Panc1 (cell line): ENCODE results near the gene LARP7. TPM values are rescaled to one million over a fixed set of nuclear protein-coding genes. Genes with fewer than 3 reads are reported as not detected.

Source experiments
- ATAC-seq: fragments of 200-7000 bp; cut with Tn5 transposase; 2 replicates; pipeline ENCODE4 v1.9.1; 2020; ENCODE audit warnings: mild to moderate bottlenecking, moderate library complexity
- BruUV-seq: library from RNA; stranded (reverse); fragments of 400-500 nt; replicated peaks from 2 replicates; lab custom pipeline; 2021; lab: Mats Ljungman, UMichigan
- CTCF ChIA-PET: fragments of 300-600 bp; sonication (Branson Sonifier 250); formaldehyde crosslinking; loops from one replicate; lab custom pipeline; 2022; ENCODE audit warnings: antibody characterized with exemption; lab: Charles Lee
- POLR2A ChIA-PET: fragments of 300-600 bp; sonication (Branson Sonifier 250); formaldehyde crosslinking; loops from one replicate; lab custom pipeline; 2022; ENCODE audit warnings: antibody characterized with exemption; lab: Charles Lee
- DNase-seq: peaks from one replicate; pipeline ENCODE4 v3.0.0-alpha.2; 2010; ENCODE audit warnings: low read depth, low spot score
- H3K27ac ChIP-seq: 2 replicates; pipeline ENCODE4 v1.5.1; 2011; ENCODE audit warnings: mild to moderate bottlenecking, low read length, inconsistent platforms
- H3K27me3 ChIP-seq: fragments of 200-500 bp; sonication (Bioruptor generic); 2 replicates; pipeline ENCODE4 v1.6.0; 2014; ENCODE audit warnings: low read length, inconsistent platforms; ENCODE audit not compliant: control insufficient read depth, insufficient read depth
- H3K36me3 ChIP-seq: fragments of 200-500 bp; sonication (Bioruptor generic); 2 replicates; pipeline ENCODE4 v1.5.1; 2014; ENCODE audit warnings: inconsistent platforms, mild to moderate bottlenecking, low read length, moderate library complexity; ENCODE audit not compliant: control insufficient read depth, insufficient read depth
- H3K4me1 ChIP-seq: 2 replicates; pipeline ENCODE4 v1.5.1; 2011; ENCODE audit warnings: inconsistent platforms, mild to moderate bottlenecking, low read length, moderate library complexity; ENCODE audit not compliant: control insufficient read depth, insufficient read depth
- H3K4me3 ChIP-seq, 2 experiments: 2 replicates each; pipeline ENCODE4 v1.5.1; 2011 to 2012; ENCODE audit warnings: low read depth in 2 of 2, low read length in 2 of 2, mild to moderate bottlenecking in 2 of 2, inconsistent platforms in 1 of 2, moderate library complexity in 1 of 2
- H3K9me3 ChIP-seq: fragments of 200-500 bp; sonication (Bioruptor generic); 2 replicates; pipeline ENCODE4 v1.5.1; 2014; ENCODE audit warnings: low read depth, mild to moderate bottlenecking, inconsistent platforms, low read length, moderate library complexity; ENCODE audit not compliant: control insufficient read depth, insufficient read depth
- POLR2AphosphoS5 ChIP-seq: IDR thresholded peaks from 2 replicates; pipeline ENCODE4 v1.6.1; 2012; ENCODE audit warnings: mild to moderate bottlenecking, low read depth, low read length, moderate library complexity
- SIN3A ChIP-seq: IDR thresholded peaks from 2 replicates; pipeline ENCODE4 v1.6.1; 2012; ENCODE audit warnings: low read depth, mild to moderate bottlenecking, low read length, moderate library complexity, borderline replicate concordance; ENCODE audit not compliant: insufficient read depth
- TCF7L2 ChIP-seq: IDR thresholded peaks from 2 replicates; pipeline ENCODE4 v1.6.1; 2011; ENCODE audit warnings: mild to moderate bottlenecking, low read depth, low read length, inconsistent platforms
- in situ Hi-C: cut with HindIII; loops from 2 replicates; pipeline ENCODE4 v1.10.0; 2016; ENCODE audit warnings: low sequenced_read_pairs, low pct_unique_long_range_greater_than_20kb
- intact Hi-C: fragments of 100-400 bp; cut with micrococcal nuclease; formaldehyde crosslinking; loops from one replicate; pipeline ENCODE4 v1.10.0; 2022; ENCODE audit not compliant: unreplicated experiment
- total RNA-seq: library from RNA; stranded (reverse); gene quantifications from one replicate; pipeline ENCODE4 v1.2.1, GENCODE V29; 2021; ENCODE audit not compliant: unreplicated experiment
- TF ChIP-seq, protein P1 (sequence below), 2 experiments: IDR thresholded peaks; 2 replicates each; pipeline ENCODE4 v1.6.1; 2011 to 2012; ENCODE audit warnings: low read depth in 2 of 2, control low read depth in 1 of 2, low read length in 1 of 2, mild to moderate bottlenecking in 1 of 2, moderate library complexity in 1 of 2; ENCODE audit not compliant: insufficient read depth in 1 of 2
- TF ChIP-seq, protein P2 (sequence below): fragments of 450-650 bp; IDR thresholded peaks from 2 replicates; pipeline ENCODE4 v1.5.1; 2017; ENCODE audit warnings: mild to moderate bottlenecking

The LARP7 gene
- total RNA-seq, 1 experiment from 2014 or later: 21.7 TPM

GRCh38 chr4:112664611-112665010, 27.7 kb downstream of the LARP7 start:
- TF ChIP-seq, protein P1, sequence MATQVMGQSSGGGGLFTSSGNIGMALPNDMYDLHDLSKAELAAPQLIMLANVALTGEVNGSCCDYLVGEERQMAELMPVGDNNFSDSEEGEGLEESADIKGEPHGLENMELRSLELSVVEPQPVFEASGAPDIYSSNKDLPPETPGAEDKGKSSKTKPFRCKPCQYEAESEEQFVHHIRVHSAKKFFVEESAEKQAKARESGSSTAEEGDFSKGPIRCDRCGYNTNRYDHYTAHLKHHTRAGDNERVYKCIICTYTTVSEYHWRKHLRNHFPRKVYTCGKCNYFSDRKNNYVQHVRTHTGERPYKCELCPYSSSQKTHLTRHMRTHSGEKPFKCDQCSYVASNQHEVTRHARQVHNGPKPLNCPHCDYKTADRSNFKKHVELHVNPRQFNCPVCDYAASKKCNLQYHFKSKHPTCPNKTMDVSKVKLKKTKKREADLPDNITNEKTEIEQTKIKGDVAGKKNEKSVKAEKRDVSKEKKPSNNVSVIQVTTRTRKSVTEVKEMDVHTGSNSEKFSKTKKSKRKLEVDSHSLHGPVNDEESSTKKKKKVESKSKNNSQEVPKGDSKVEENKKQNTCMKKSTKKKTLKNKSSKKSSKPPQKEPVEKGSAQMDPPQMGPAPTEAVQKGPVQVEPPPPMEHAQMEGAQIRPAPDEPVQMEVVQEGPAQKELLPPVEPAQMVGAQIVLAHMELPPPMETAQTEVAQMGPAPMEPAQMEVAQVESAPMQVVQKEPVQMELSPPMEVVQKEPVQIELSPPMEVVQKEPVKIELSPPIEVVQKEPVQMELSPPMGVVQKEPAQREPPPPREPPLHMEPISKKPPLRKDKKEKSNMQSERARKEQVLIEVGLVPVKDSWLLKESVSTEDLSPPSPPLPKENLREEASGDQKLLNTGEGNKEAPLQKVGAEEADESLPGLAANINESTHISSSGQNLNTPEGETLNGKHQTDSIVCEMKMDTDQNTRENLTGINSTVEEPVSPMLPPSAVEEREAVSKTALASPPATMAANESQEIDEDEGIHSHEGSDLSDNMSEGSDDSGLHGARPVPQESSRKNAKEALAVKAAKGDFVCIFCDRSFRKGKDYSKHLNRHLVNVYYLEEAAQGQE (IDR thresholded peaks at IDR 0.05; ENCODE audit: insufficient read depth in 1 of 2, low read depth in 2 of 2, low read length in 1 of 2): no peak
- TF ChIP-seq, protein P2, sequence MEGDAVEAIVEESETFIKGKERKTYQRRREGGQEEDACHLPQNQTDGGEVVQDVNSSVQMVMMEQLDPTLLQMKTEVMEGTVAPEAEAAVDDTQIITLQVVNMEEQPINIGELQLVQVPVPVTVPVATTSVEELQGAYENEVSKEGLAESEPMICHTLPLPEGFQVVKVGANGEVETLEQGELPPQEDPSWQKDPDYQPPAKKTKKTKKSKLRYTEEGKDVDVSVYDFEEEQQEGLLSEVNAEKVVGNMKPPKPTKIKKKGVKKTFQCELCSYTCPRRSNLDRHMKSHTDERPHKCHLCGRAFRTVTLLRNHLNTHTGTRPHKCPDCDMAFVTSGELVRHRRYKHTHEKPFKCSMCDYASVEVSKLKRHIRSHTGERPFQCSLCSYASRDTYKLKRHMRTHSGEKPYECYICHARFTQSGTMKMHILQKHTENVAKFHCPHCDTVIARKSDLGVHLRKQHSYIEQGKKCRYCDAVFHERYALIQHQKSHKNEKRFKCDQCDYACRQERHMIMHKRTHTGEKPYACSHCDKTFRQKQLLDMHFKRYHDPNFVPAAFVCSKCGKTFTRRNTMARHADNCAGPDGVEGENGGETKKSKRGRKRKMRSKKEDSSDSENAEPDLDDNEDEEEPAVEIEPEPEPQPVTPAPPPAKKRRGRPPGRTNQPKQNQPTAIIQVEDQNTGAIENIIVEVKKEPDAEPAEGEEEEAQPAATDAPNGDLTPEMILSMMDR: no peak
- no peak for TF ChIP-seq TCF7L2
- TF ChIP-seq POLR2AphosphoS5: no peak
- TF ChIP-seq SIN3A: no peak
- intact Hi-C loops (no loop called here), in situ Hi-C loops (no loop called here)
- BruUV-seq: no TSS peak
- ChIA-PET POLR2A (no interaction called here), CTCF (no interaction called here)
- Histone ChIP-seq H3K9me3 (no peaks in the 10 kb centered on the region), H3K4me3 (no peak overlapping the region), H3K27me3 (no peaks in the 10 kb centered on the region), H3K27ac (no peak overlapping the region), H3K36me3 (no peaks in the 10 kb centered on the region), H3K4me1 (no peaks in the 10 kb centered on the region)
- DNase-seq (no peak), ATAC-seq (no peak)

- TF ChIP-seq, protein P1 (IDR thresholded peaks at IDR 0.05; ENCODE audit: insufficient read depth in 1 of 2, low read depth in 2 of 2, low read length in 1 of 2): no peak
- no peak for TF ChIP-seq TCF7L2
- TF ChIP-seq, protein P2: no peak
- H3K9me3 ChIP-seq: no peaks in the 10 kb centered on the region
- H3K27me3 ChIP-seq: no peaks in the 10 kb centered on the region
- BruUV-seq: no TSS peak
- intact Hi-C loops (no loop called here), in situ Hi-C loops (no loop called here)
- DNase-seq (no peak), ATAC-seq (no peak)
- H3K4me1 ChIP-seq: no peaks in the 10 kb centered on the region
- no peak overlapping the region for H3K27ac ChIP-seq
- H3K4me3 ChIP-seq: no peak overlapping the region
- no peaks in the 10 kb centered on the region for H3K36me3 ChIP-seq
- ChIA-PET CTCF (no interaction called here), POLR2A (no interaction called here)
Observed at GRCh38 chr4:112668131-112668530, 31.2 kb downstream of the LARP7 start.
